OCI-LY7 (cell line): ENCODE measurements around the gene CDHR5. TPM values are rescaled to one million over a fixed set of nuclear protein-coding genes. Genes with fewer than 3 reads are reported as not detected.

Experiments used
- BruUV-seq: library from RNA; stranded (reverse); fragments of 400-500 nt; replicated peaks from 2 replicates; lab custom pipeline; 2021; lab: Mats Ljungman, UMichigan
- CTCF ChIA-PET: fragments of 300-600 bp; sonication (Branson Sonifier 250); formaldehyde crosslinking; loops from one replicate; lab custom pipeline; 2022; ENCODE audit warnings: antibody characterized with exemption; ENCODE audit not compliant: unreplicated experiment; lab: Charles Lee
- POLR2A ChIA-PET: fragments of 300-600 bp; sonication (Branson Sonifier 250); formaldehyde crosslinking; loops from one replicate; lab custom pipeline; 2022; ENCODE audit warnings: antibody characterized with exemption; lab: Charles Lee
- DNase-seq: peaks from one replicate; pipeline ENCODE4 v3.0.0-alpha.2; 2015; ENCODE audit warnings: low spot score
- H2AFZ ChIP-seq: fragments of 200-600 bp; sonication (generic), shearing (Covaris generic); 2 replicates; pipeline ENCODE4 v1.6.1; 2014; ENCODE audit warnings: mild to moderate bottlenecking, antibody characterized with exemption, low read length, moderate library complexity
- H3K27ac ChIP-seq: fragments of 200-600 bp; sonication (generic); 2 replicates; pipeline ENCODE4 v1.5.1; 2014; ENCODE audit warnings: mixed run types, low read depth, mild to moderate bottlenecking, moderate library complexity, low read length, inconsistent platforms; ENCODE audit not compliant: poor library complexity, severe bottlenecking
- H3K36me3 ChIP-seq: fragments of 200-600 bp; sonication (generic); 2 replicates; pipeline ENCODE4 v1.6.1; 2014; ENCODE audit warnings: mild to moderate bottlenecking, antibody characterized with exemption, low read length, moderate library complexity, mixed read lengths; ENCODE audit not compliant: insufficient read depth
- H3K4me1 ChIP-seq: fragments of 200-600 bp; sonication (generic); 2 replicates; pipeline ENCODE4 v1.5.1; 2014; ENCODE audit warnings: mild to moderate bottlenecking, low read length; ENCODE audit not compliant: insufficient read depth, poor library complexity, severe bottlenecking
- H3K4me2 ChIP-seq: fragments of 200-600 bp; sonication (generic); 2 replicates; pipeline ENCODE4 v1.6.1; 2014; ENCODE audit warnings: mild to moderate bottlenecking, low read length
- H3K4me3 ChIP-seq: fragments of 200-600 bp; sonication (generic); 2 replicates; pipeline ENCODE4 v1.5.1; 2014; ENCODE audit warnings: mild to moderate bottlenecking, low read depth, low read length; ENCODE audit not compliant: poor library complexity, severe bottlenecking
- H3K79me2 ChIP-seq: fragments of 200-600 bp; sonication (generic); 2 replicates; pipeline ENCODE4 v1.6.1; 2016; ENCODE audit warnings: low read depth, mild to moderate bottlenecking, low read length, moderate library complexity, mixed read lengths; ENCODE audit not compliant: insufficient read depth
- H3K9me2 ChIP-seq: fragments of 200-600 bp; sonication (generic); 2 replicates; pipeline ENCODE4 v1.6.1; 2016; ENCODE audit warnings: mild to moderate bottlenecking, low read length, mixed read lengths; ENCODE audit not compliant: insufficient read depth
- H3K9me3 ChIP-seq: fragments of 200-600 bp; sonication (generic); 2 replicates; pipeline ENCODE4 v1.6.1; 2014; ENCODE audit warnings: mild to moderate bottlenecking, mixed run types, low read length, mixed read lengths
- H4K20me1 ChIP-seq: fragments of 200-600 bp; sonication (generic); 2 replicates; pipeline ENCODE4 v1.6.1; 2014; ENCODE audit warnings: mild to moderate bottlenecking, antibody characterized with exemption, low read length, moderate library complexity, mixed read lengths; ENCODE audit not compliant: insufficient read depth
- EZH2phosphoT487 ChIP-seq: fragments of 200-600 bp; sonication (generic); IDR thresholded peaks from 2 replicates; pipeline ENCODE4 v1.6.1; 2018; ENCODE audit warnings: low read depth, borderline replicate concordance, mild to moderate bottlenecking, mixed run types, antibody characterized with exemption, low read length, moderate library complexity, mixed read lengths
- intact Hi-C: fragments of 100-400 bp; cut with micrococcal nuclease; formaldehyde crosslinking; loops from one replicate; pipeline ENCODE4 v1.10.0; 2022; ENCODE audit not compliant: unreplicated experiment
- total RNA-seq, 2 experiments: library from RNA; depleted of rRNA in 1 of 2; stranded (reverse); fragments of >200 nt in 1 of 2; shearing (Covaris generic) in 1 of 2; gene quantifications; 2 replicates each; pipeline ENCODE4 v1.2.3, GENCODE V29; 2014 to 2022
- TF ChIP-seq, protein P1 (sequence below): fragments of 200-600 bp; sonication (generic); conservative IDR thresholded peaks from 2 replicates; pipeline ENCODE4 v1.5.1; 2014; ENCODE audit warnings: mild to moderate bottlenecking, antibody characterized with exemption, low read length, moderate library complexity, mixed read lengths

Gene CDHR5
- total RNA-seq, 2 experiments from 2014 or later, result not detected

DNA sequence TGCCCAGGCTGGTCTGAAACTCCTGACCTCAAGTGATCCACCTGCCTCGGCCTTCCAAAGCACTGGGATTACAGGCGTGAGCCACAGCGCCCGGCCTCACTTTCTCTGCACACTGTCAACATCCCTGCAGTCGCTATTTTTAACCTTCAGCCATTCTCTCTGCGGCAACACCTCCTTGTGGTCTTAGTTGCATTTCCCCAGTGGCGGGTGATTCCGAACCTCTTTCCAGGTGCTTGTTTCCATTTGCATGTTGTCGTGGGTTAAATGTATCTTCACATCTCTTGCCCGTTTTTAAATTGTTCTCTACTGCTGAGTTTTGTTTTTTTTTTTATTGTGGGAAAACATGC lies 4.5 kb upstream of the CDHR5 start:
- ChIA-PET CTCF (no interaction called here), POLR2A (interaction anchor here (0.6 kb wide), 1 partner anchor 148 kb away, joined by 7 read pairs; the partner anchor contains the start of gene GATD1)
- no TSS peak for BruUV-seq
- no peaks in the 10 kb centered on the region for H3K4me1 ChIP-seq
- intact Hi-C loops, result no loop called here
- H3K9me2 ChIP-seq, result no peaks in the 10 kb centered on the region
- H3K4me2 ChIP-seq, result no peak overlapping the region
- no peaks in the 10 kb centered on the region for H4K20me1 ChIP-seq
- no peak overlapping the region for H2AFZ ChIP-seq
- H3K79me2 ChIP-seq, result no peaks in the 10 kb centered on the region
- TF ChIP-seq, protein P1, sequence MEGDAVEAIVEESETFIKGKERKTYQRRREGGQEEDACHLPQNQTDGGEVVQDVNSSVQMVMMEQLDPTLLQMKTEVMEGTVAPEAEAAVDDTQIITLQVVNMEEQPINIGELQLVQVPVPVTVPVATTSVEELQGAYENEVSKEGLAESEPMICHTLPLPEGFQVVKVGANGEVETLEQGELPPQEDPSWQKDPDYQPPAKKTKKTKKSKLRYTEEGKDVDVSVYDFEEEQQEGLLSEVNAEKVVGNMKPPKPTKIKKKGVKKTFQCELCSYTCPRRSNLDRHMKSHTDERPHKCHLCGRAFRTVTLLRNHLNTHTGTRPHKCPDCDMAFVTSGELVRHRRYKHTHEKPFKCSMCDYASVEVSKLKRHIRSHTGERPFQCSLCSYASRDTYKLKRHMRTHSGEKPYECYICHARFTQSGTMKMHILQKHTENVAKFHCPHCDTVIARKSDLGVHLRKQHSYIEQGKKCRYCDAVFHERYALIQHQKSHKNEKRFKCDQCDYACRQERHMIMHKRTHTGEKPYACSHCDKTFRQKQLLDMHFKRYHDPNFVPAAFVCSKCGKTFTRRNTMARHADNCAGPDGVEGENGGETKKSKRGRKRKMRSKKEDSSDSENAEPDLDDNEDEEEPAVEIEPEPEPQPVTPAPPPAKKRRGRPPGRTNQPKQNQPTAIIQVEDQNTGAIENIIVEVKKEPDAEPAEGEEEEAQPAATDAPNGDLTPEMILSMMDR, result no peak
- no peak for TF ChIP-seq EZH2phosphoT487
- no peaks in the 10 kb centered on the region for H3K9me3 ChIP-seq
- no peak overlapping the region for H3K4me3 ChIP-seq
- peaks cover 9% of the 10 kb centered on the region; the same call in 1 of the 2 replicates for H3K36me3 ChIP-seq
- H3K27ac ChIP-seq, result no peak overlapping the region
- DNase-seq, result no peak

DNA sequence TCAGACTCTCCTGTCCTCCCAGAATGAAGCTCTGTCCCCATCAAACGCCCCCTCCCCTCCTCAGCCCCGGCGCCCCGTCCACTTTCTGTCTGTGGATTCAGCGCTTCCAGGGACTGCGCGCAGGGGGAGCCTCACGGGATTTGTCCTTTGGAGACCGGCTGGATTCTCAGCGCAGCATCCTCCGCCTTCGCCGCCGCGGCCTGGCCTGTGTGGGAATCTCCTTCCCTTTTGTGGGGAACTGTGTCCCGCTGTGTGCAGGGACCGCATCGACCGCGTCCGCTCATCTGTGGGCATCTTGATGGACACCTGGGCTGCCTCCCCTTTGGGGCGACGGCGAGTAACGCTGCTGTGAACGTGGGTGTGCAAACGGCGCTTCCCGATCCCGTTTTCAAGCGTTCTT lies 3.3 kb upstream of the CDHR5 start:
- Histone ChIP-seq H3K4me3 (no peak overlapping the region), H4K20me1 (no peaks in the 10 kb centered on the region), H3K79me2 (no peaks in the 10 kb centered on the region), H2AFZ (no peak overlapping the region), H3K9me2 (no peaks in the 10 kb centered on the region), H3K4me1 (no peaks in the 10 kb centered on the region), H3K36me3 (peaks cover 8% of the 10 kb centered on the region; the same call in 1 of the 2 replicates), H3K9me3 (no peaks in the 10 kb centered on the region), H3K4me2 (no peak overlapping the region), H3K27ac (no peak overlapping the region)
- TF ChIP-seq, protein P1, result no peak
- TF ChIP-seq EZH2phosphoT487, result no peak
- intact Hi-C loops, result no loop called here
- ChIA-PET CTCF (no interaction called here), POLR2A (no interaction called here)
- BruUV-seq, result no TSS peak
- no peak for DNase-seq

DNA sequence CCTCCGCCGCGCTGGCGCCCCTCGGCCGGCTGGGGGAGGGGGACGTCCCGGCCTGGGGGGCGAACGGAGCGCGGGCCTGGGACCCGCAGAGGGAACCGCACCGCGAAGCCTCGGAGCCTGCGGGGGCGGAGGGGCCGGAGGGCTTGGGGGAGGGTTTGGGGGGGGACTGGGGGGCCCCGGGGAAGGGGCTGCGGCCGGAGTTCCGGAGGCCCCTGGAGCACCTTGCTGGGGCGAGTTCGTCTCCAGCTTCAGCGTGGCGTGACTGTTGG lies 2.5 kb upstream of the CDHR5 start:
- POLR2A ChIA-PET, result no interaction called here
- Histone ChIP-seq H2AFZ (no peak overlapping the region), H3K9me2 (no peaks in the 10 kb centered on the region), H3K4me1 (no peaks in the 10 kb centered on the region), H3K36me3 (no peaks in the 10 kb centered on the region), H3K9me3 (no peaks in the 10 kb centered on the region), H3K4me3 (no peak overlapping the region), H3K79me2 (no peaks in the 10 kb centered on the region), H4K20me1 (no peaks in the 10 kb centered on the region), H3K4me2 (no peak overlapping the region), H3K27ac (no peak overlapping the region)
- intact Hi-C loops, result no loop called here
- CTCF ChIA-PET, result no interaction called here
- DNase-seq, result no peak
- TF ChIP-seq EZH2phosphoT487, result no peak
- TF ChIP-seq, protein P1, result no peak
- BruUV-seq, result no TSS peak
